ENCODE measurements around the gene ANK3. TPM values are rescaled to one million over a fixed set of nuclear protein-coding genes. Genes with fewer than 3 reads are reported as not detected.
A peak's percentile ranks its signal among the peaks of the same experiment; 100 is the strongest.

ANK3 gene
- total RNA-seq, 4 donors from 2014 or later: 86.3 to 224 (median 139) TPM

GRCh38 chr10:60359066-60359465 is 30.6 kb downstream of the ANK3 start:
- H3K4me3 ChIP-seq: no peak overlapping the region
- no peak for TF ChIP-seq EP300 (IDR thresholded peaks at IDR 0.05)
- TF ChIP-seq POLR2A (IDR thresholded peaks at IDR 0.05): no peak
- TF ChIP-seq CTCF (IDR thresholded peaks at IDR 0.05): no peak
- H3K36me3 ChIP-seq: no peaks in the 10 kb centered on the region
- H3K9me3 ChIP-seq: no peaks in the 10 kb centered on the region
- H3K4me1 ChIP-seq: peaks cover 0 to under 1% (median under 1%) of the 10 kb centered on the region in 4 donors
- no peak overlapping the region for H3K27ac ChIP-seq
- no peak for DNase-seq (ENCODE audit: low spot score in 2 of 2)
- H3K27me3 ChIP-seq: no peaks in the 10 kb centered on the region

- no peak for TF ChIP-seq POLR2A (IDR thresholded peaks at IDR 0.05)
- Histone ChIP-seq H3K36me3 (no peaks in the 10 kb centered on the region), H3K4me1 (peaks cover 0 to 9% (median 4%) of the 10 kb centered on the region in 4 donors), H3K27me3 (no peaks in the 10 kb centered on the region), H3K4me3 (no peak overlapping the region), H3K9me3 (no peaks in the 10 kb centered on the region), H3K27ac (no peak overlapping the region)
- DNase-seq (ENCODE audit: low spot score in 2 of 2): no peak
These were observed 31.4 kb downstream of the ANK3 start for GRCh38 chr10:60358282-60358681.

- 70% methylated on average over 9 of the region's 9 CpGs for WGBS, 2 donors
- no peak for DNase-seq (ENCODE audit: low spot score in 2 of 2)
These were observed 36.0 kb downstream of the ANK3 start for GRCh38 chr10:60353519-60354258.

GRCh38 chr10:60352105-60352504 is 37.6 kb downstream of the ANK3 start:
- TF ChIP-seq CTCF (IDR thresholded peaks at IDR 0.05) (no peak), EP300 (IDR thresholded peaks at IDR 0.05) (no peak), POLR2A (IDR thresholded peaks at IDR 0.05) (no peak)
- peak overlapping the region in 3 of 4 donors; percentile 29 to 70 (median 33) for H3K27ac ChIP-seq
- no peaks in the 10 kb centered on the region for H3K36me3 ChIP-seq
- DNase-seq (ENCODE audit: low spot score in 2 of 2): no peak
- no peak overlapping the region for H3K4me3 ChIP-seq
- no peaks in the 10 kb centered on the region for H3K9me3 ChIP-seq
- H3K4me1 ChIP-seq: peaks cover 0 to 32% (median 11%) of the 10 kb centered on the region in 4 donors
- H3K27me3 ChIP-seq: no peaks in the 10 kb centered on the region
- WGBS, 2 donors: 87 to 91% methylated on average over 5 of the region's 5 CpGs

More at GRCh38 chr10:60353519-60354258, 36.0 kb downstream of the ANK3 start:
- Histone ChIP-seq H3K9me3 (no peaks in the 10 kb centered on the region), H3K36me3 (no peaks in the 10 kb centered on the region), H3K4me3 (no peak overlapping the region), H3K27me3 (no peaks in the 10 kb centered on the region), H3K27ac (peak overlapping the region in 2 of 4 donors; percentile 51 to 74), H3K4me1 (peaks cover 0 to 32% (median 11%) of the 10 kb centered on the region in 4 donors)
- TF ChIP-seq CTCF (IDR thresholded peaks at IDR 0.05): no peak
- TF ChIP-seq POLR2A (IDR thresholded peaks at IDR 0.05): no peak
- TF ChIP-seq EP300 (IDR thresholded peaks at IDR 0.05): no peak

- no peak for DNase-seq (ENCODE audit: low spot score in 2 of 2)
- TF ChIP-seq EP300 (IDR thresholded peaks at IDR 0.05) (no peak), POLR2A (IDR thresholded peaks at IDR 0.05) (no peak), CTCF (IDR thresholded peaks at IDR 0.05) (no peak)
- Histone ChIP-seq H3K36me3 (no peaks in the 10 kb centered on the region), H3K27me3 (no peaks in the 10 kb centered on the region), H3K4me1 (peaks cover 0 to 32% (median 11%) of the 10 kb centered on the region in 4 donors), H3K27ac (peak overlapping the region in 3 of 4 donors; percentile 33 to 70 (median 62)), H3K4me3 (no peak overlapping the region), H3K9me3 (no peaks in the 10 kb centered on the region)
- 59 to 62% methylated on average over 4 of the region's 4 CpGs for WGBS, 2 donors
These were observed 38.4 kb downstream of the ANK3 start for GRCh38 chr10:60351191-60351853.

Measured in tibial nerve (tissue), 4 donors.